Measurements from ENCODE around the gene LEKR1.
"Not testable (repeated sequence)": the region's sequence is repeated elsewhere in the genome, so short reads cannot be mapped to it uniquely, and the experiment has no call there.

Gene LEKR1

DNA sequence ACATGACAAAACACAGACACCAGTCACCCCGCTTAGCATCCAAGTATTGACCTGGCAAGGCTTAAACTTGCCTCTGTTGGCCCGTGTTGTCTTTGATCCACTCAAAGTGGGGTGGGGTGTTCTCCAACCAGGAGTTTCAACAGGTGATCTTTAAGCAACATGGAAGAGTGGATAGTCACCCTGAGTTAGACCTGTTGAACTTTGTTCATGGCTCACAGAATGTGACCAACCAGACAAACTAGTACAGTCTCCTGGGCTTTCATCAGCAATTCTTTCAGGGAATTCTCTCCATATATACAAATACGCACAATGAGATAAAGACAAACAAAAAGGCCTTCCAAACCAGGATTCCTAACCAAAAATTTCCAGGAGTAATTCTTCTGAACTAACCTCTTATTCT, 11.9 kb downstream of the LEKR1 start:
- DNase-seq: no peak

GRCh38 chr3:156840826-156841689, 14.9 kb downstream of the LEKR1 start:
- no peak for DNase-seq

DNA sequence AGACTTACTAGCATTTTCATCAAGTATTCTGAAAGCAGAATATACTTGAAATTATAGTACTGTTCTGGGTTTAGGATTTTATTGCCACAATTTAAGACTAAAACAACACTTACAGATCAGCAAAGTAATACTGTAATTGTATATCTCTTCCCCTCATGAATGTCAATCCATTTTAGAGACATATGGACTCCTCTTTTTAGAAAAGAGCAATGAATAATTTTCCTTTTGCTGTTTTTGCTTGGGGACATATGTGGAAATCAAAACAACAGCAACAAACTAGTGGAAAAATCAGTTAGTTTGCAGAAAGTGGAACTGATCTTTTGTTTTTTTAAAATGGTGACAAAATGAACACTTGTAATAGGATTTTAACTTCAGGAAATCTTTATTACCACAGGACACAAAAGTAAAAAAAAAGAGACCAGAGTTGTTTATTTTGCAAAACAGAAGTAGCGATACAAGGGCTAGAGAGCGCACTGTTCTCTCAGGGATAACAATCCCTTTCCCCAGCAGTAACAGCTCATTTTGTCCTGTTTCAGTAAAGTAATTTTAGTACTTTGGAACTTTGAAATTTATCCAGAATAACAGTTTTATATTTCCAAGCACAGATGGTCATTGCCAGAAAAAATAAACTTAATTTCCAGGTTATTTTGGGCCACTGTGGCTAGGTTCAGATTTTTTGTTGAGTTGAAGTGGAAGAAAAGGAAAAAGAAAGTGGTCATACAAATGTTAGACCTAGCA, 17.1 kb downstream of the LEKR1 start:
- DNase-seq: no peak

- no peak for DNase-seq
These were observed 21.7 kb downstream of the LEKR1 start for GRCh38 chr3:156847752-156848448.

GRCh38 chr3:156859578-156859977, 33.4 kb downstream of the LEKR1 start:
- no peak for DNase-seq

DNA sequence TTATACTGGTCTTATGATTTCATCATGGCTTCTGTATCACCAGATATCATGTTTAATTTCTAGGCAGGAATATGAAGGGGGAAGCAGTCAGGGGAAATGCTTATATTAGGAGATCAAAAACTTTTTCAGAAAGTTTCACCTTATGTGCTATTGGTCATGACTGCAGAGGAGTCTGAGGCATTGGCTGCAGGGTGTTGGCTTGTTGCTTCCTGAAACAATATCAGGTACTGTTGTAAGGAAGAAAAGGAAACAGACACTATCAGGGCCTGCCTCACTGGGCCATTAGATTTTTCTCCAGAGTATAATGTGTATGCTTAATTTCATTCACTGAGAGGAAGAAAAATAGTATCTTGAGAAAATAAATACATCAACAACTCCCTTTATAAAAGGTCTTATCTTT, 34.7 kb downstream of the LEKR1 start:
- DNase-seq: no peak

DNA sequence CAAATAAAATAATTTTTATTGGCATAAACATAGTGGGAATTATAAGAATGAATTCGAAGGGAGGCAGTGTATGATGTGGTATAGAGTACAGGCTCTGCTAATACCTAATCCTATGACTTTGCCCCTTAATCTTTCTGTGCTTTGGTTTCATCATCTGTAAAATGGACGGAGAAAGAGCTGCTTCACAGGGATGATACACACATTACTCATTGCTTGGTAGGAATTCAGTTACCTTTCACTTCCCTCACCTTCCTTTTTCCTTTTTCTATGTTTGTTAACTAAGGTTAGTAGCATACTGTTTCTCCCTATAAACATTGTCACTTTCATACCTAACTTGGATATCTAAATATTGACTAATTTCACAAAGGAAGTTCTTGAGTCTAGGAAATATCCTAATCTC, 36.2 kb downstream of the LEKR1 start:
- no peak for DNase-seq

- DNase-seq: peak; percentile 27
These were observed 39.6 kb downstream of the LEKR1 start for GRCh38 chr3:156865732-156866131.

DNA sequence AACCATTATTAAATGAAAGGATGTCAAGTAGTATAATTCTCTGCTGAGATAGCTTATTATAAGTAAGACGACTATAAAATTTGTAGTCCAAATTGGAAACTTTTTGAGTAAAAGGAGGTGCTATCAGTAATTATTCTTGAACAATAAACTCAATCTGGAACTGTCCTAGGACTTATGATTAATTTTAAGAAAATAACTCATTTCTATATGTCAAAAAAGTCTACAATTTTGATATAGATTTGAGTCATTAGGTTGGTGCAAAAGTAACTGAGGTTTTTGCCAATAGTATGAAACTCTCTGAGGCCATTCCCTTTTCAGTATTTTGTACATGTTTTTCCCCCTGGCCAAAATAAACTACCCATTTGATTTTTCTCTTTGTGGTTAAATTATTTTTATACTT, 41.0 kb downstream of the LEKR1 start:
- DNase-seq: no peak

GRCh38 chr3:156867920-156868319, 41.8 kb downstream of the LEKR1 start:
- DNase-seq: no peak

- no peak for DNase-seq
These were observed 47.8 kb downstream of the LEKR1 start for GRCh38 chr3:156873906-156874305.

DNA sequence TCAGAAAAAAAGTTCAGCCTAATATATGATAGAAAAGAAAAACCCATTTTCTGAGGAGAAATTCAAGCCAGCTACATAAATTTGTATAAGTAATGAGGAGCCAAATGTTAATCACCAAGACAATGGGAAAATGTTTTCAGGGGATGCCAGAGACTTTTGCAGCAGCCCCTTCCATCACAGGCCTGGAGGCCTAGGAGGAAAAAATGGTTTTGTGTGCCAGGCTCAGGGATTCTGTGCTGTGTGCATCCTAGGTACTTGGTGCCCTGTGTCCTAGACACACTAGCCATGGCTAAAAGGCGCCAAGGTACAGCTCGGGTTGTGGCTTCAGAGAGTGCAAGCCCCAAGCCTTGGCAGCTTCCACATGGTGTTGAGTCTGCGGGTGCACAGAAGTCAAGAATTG, 53.3 kb downstream of the LEKR1 start:
- DNase-seq: not testable (repeated sequence)

- no peak for DNase-seq
These were observed 59.6 kb downstream of the LEKR1 start for GRCh38 chr3:156885761-156886160.

GRCh38 chr3:156888176-156888575, 62.0 kb downstream of the LEKR1 start:
- DNase-seq: no peak

DNA sequence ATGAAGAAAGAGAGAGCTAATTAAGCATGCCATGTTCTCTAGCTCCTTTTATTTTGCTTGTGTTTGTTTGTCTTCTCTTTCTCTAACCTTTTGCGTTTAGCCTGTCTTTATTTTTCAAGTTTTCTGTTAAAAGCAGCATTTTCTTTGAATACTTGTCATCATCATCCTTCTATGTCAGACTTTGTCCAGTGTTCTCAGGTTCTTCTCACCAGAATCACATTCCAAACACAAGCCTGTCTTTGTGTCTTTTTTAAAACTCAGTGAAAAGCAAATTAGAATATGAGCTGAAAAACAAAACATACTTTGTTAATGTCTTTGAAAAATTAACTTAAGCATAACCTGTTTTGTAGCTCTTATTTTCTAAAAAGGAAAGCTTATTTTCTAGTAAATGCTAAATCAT, 62.4 kb downstream of the LEKR1 start:
- DNase-seq: no peak

DNA sequence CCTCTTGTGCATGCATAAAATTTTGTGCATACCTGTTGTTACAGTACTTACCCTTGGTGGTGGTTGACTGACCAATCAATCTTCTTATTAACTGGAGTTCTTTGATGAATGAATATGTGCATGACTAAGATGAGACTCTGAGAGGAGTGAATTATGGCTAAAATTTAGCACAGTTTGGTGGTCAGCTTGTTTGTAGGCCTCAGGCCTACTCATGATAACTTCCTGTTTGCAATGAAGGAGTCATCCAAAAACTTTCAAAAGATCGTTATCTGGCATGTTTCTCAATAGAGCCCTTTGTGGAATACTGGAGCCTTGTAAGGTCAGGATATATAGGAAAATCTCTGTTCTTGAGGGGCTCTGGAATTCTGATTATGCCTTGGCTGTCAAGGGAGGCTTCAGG, 66.5 kb downstream of the LEKR1 start:
- DNase-seq: peak; percentile 26

DNA sequence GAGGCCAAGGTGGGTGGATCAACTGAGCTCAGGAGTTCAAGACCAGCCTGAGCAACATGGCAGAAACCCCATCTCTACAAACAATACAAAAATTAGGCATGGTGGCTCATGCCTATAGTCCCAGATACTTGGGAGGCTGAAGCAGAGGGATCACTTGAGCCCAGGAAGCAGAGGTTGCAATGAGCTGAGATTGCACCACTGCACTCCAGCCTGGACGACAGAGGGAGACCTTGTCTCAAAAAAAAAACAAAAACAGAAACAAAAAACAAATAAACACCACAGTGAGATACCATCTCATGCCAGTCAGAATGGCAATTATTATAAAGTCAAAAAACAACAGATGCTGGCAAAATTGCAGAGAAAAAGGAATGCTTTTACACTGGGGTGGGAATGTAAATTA, 69.2 kb downstream of the LEKR1 start:
- DNase-seq: not testable (repeated sequence)

- not testable (repeated sequence) for DNase-seq
These were observed 71.7 kb downstream of the LEKR1 start for GRCh38 chr3:156897851-156898250.

- DNase-seq: peak; percentile 9
These were observed 72.2 kb downstream of the LEKR1 start for GRCh38 chr3:156898296-156898880.

GRCh38 chr3:156899951-156900350, 73.8 kb downstream of the LEKR1 start:
- no peak for DNase-seq

DNA sequence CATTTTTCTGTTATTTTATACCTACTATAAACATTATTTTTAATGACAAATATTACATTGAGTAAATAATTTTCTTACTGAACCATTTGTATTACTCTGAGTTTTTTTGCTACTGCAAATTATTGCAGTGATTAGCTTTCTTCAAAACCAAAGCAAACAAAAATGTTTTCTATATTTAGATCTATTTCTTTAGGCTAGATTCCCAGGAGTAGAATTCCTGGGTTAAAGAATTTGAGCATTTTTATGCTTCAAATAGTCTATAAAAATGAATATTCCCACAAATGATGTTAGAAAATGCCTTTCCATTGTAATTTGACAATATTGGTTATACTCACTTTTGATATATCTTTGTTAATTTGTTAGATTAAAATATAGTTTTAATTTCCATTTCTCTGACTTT, 76.8 kb downstream of the LEKR1 start:
- DNase-seq: peak; percentile 50

- DNase-seq: no peak
These were observed 80.1 kb downstream of the LEKR1 start for GRCh38 chr3:156906275-156906674.

DNA sequence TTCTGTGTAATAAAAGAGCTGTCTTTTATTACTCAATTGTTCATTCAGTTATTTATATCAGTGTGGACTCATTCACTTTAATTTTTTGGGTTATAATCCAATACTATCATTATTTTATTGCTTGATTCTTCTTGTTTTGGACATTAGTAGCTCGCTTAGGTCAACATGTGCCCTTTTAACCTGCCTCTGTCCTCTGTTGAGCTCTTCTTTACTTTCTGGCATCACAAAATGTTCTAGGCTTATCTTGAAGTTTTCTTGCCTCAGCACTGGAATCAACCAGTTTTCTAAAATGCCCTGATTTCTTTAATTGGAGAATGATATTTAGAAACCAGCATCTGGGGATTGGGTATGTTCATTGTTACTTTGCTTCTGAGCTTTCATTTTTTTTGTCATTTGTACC, 82.2 kb downstream of the LEKR1 start:
- no peak for DNase-seq
